ENCODE measurements around the gene RXFP2.

Gene RXFP2

GRCh38 chr13:31774186-31774750 lies 34.9 kb downstream of the RXFP2 start:
- Histone ChIP-seq H3K27me3 (ENCODE audit: insufficient read depth, poor library complexity, severe bottlenecking) (peaks cover 3% of the 10 kb centered on the region), H3K27ac (replicated peaks) (no peak overlapping the region), H3K4me3 (replicated peaks; ENCODE audit: insufficient read depth, low read length) (no peak overlapping the region)
- TF ChIP-seq, protein P1, sequence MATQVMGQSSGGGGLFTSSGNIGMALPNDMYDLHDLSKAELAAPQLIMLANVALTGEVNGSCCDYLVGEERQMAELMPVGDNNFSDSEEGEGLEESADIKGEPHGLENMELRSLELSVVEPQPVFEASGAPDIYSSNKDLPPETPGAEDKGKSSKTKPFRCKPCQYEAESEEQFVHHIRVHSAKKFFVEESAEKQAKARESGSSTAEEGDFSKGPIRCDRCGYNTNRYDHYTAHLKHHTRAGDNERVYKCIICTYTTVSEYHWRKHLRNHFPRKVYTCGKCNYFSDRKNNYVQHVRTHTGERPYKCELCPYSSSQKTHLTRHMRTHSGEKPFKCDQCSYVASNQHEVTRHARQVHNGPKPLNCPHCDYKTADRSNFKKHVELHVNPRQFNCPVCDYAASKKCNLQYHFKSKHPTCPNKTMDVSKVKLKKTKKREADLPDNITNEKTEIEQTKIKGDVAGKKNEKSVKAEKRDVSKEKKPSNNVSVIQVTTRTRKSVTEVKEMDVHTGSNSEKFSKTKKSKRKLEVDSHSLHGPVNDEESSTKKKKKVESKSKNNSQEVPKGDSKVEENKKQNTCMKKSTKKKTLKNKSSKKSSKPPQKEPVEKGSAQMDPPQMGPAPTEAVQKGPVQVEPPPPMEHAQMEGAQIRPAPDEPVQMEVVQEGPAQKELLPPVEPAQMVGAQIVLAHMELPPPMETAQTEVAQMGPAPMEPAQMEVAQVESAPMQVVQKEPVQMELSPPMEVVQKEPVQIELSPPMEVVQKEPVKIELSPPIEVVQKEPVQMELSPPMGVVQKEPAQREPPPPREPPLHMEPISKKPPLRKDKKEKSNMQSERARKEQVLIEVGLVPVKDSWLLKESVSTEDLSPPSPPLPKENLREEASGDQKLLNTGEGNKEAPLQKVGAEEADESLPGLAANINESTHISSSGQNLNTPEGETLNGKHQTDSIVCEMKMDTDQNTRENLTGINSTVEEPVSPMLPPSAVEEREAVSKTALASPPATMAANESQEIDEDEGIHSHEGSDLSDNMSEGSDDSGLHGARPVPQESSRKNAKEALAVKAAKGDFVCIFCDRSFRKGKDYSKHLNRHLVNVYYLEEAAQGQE (IDR thresholded peaks at IDR 0.05; ENCODE audit: insufficient replicate concordance, low read depth) = no peak
- TF ChIP-seq SPI1 (IDR thresholded peaks at IDR 0.05; ENCODE audit: borderline replicate concordance, low read depth) = no peak
- TF ChIP-seq, protein P2, sequence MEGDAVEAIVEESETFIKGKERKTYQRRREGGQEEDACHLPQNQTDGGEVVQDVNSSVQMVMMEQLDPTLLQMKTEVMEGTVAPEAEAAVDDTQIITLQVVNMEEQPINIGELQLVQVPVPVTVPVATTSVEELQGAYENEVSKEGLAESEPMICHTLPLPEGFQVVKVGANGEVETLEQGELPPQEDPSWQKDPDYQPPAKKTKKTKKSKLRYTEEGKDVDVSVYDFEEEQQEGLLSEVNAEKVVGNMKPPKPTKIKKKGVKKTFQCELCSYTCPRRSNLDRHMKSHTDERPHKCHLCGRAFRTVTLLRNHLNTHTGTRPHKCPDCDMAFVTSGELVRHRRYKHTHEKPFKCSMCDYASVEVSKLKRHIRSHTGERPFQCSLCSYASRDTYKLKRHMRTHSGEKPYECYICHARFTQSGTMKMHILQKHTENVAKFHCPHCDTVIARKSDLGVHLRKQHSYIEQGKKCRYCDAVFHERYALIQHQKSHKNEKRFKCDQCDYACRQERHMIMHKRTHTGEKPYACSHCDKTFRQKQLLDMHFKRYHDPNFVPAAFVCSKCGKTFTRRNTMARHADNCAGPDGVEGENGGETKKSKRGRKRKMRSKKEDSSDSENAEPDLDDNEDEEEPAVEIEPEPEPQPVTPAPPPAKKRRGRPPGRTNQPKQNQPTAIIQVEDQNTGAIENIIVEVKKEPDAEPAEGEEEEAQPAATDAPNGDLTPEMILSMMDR (IDR thresholded peaks at IDR 0.05; ENCODE audit: insufficient read depth, low read length) = no peak
- no peak for TF ChIP-seq GABPA (IDR thresholded peaks at IDR 0.05; ENCODE audit: low read depth)
- TF ChIP-seq POLR2AphosphoS5 (IDR thresholded peaks at IDR 0.05; ENCODE audit: low read depth) = no peak
- DNase-seq (ENCODE audit: low read depth in 1 of 2, low spot score in 1 of 2) = no peak

DNA sequence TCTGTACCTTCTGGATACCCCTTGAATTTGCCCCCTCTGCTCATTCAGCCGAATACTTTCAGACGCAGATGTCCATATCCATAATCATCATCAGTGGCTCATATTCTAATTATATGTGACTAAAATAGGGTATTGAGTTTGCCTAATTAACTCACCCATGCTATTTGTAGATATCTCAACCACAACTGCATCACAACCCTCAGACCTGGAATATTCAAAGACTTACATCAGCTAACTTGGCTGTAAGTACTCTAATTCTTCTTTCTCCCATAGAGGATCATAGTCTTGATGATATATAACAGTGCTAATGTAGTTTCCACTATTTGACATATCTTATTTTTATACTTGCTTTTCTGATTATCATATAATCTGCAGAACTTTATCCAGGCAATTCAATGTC lies 35.8 kb downstream of the RXFP2 start:
- no peak overlapping the region for H3K27ac ChIP-seq (replicated peaks)
- no peak overlapping the region for H3K4me3 ChIP-seq (replicated peaks; ENCODE audit: insufficient read depth, low read length)
- DNase-seq (ENCODE audit: low read depth in 1 of 2, low spot score in 1 of 2) = no peak
- TF ChIP-seq, protein P1 (IDR thresholded peaks at IDR 0.05; ENCODE audit: insufficient replicate concordance, low read depth) = no peak
- TF ChIP-seq SPI1 (IDR thresholded peaks at IDR 0.05; ENCODE audit: borderline replicate concordance, low read depth) (no peak), GABPA (IDR thresholded peaks at IDR 0.05; ENCODE audit: low read depth) (no peak), POLR2AphosphoS5 (IDR thresholded peaks at IDR 0.05; ENCODE audit: low read depth) (no peak)
- TF ChIP-seq, protein P2 (IDR thresholded peaks at IDR 0.05; ENCODE audit: insufficient read depth, low read length) = no peak
- no peaks in the 10 kb centered on the region for H3K27me3 ChIP-seq (ENCODE audit: insufficient read depth, poor library complexity, severe bottlenecking)

DNA sequence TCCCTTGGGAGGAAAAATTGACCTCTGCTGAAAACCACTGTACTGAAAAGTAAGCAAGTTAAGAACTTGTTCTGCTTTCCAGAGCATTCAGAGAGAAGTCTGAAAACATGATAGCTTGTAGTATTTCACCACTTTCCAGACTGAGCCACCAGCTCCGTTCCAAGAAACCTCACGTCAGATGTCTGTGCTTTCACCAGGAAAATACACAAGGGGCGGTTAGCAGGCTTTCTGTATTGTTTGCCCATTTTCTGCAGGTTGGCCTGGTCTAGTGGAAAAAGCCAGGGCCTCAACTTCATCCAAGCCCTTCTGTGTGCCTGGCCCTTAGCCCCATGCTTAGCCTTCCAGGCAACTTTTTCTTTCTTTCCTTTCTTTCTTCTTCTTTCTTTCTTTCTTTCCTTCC lies 36.4 kb downstream of the RXFP2 start:
- H3K27ac ChIP-seq (replicated peaks) = no peak overlapping the region
- no peak for DNase-seq (ENCODE audit: low read depth in 1 of 2, low spot score in 1 of 2)
- no peak overlapping the region for H3K4me3 ChIP-seq (replicated peaks; ENCODE audit: insufficient read depth, low read length)
- H3K27me3 ChIP-seq (ENCODE audit: insufficient read depth, poor library complexity, severe bottlenecking) = no peaks in the 10 kb centered on the region
- TF ChIP-seq GABPA (IDR thresholded peaks at IDR 0.05; ENCODE audit: low read depth) = no peak
- no peak for TF ChIP-seq SPI1 (IDR thresholded peaks at IDR 0.05; ENCODE audit: borderline replicate concordance, low read depth)
- TF ChIP-seq, protein P2 (IDR thresholded peaks at IDR 0.05; ENCODE audit: insufficient read depth, low read length) = no peak

DNA sequence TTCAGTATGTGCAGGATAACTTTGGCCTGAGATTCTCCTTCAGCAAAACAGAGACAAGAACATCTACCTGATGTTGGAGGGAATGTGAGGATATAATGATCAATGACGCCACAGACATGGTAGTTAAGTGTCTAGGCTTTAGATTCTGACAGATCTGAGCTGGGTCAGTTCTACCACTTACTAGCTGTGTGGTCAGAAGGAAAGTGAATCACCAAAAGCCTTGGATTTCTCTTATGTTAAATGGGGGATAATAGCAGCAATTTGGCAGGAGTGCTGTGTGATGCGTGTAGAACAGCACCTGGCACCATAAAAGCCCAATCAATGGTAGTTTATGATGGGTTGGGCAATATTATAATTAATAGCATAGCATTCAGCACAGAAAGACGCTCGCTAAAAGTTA lies 41.7 kb downstream of the RXFP2 start:
- Histone ChIP-seq H3K27me3 (ENCODE audit: insufficient read depth, poor library complexity, severe bottlenecking) (no peaks in the 10 kb centered on the region), H3K27ac (replicated peaks) (no peak overlapping the region), H3K4me3 (replicated peaks; ENCODE audit: insufficient read depth, low read length) (no peak overlapping the region)
- no peak for DNase-seq (ENCODE audit: low read depth in 1 of 2, low spot score in 1 of 2)
- TF ChIP-seq GABPA (IDR thresholded peaks at IDR 0.05; ENCODE audit: low read depth) (no peak), POLR2AphosphoS5 (IDR thresholded peaks at IDR 0.05; ENCODE audit: low read depth) (no peak), SPI1 (IDR thresholded peaks at IDR 0.05; ENCODE audit: borderline replicate concordance, low read depth) (no peak)
- TF ChIP-seq, protein P2 (IDR thresholded peaks at IDR 0.05; ENCODE audit: insufficient read depth, low read length) = no peak
- TF ChIP-seq, protein P1 (IDR thresholded peaks at IDR 0.05; ENCODE audit: insufficient replicate concordance, low read depth) = no peak
